ENCODE data around the gene HEXIM2. TPM values are rescaled to one million over a fixed set of nuclear protein-coding genes. Genes with fewer than 3 reads are reported as not detected.

Gene HEXIM2
- total RNA-seq, 2 donors from 2014 or later, result 12.9 to 13.1 TPM

- peaks cover 8% of the 10 kb centered on the region for H3K36me3 Mint-ChIP-seq (ENCODE audit: low read depth)
- H3K27ac ChIP-seq (ENCODE audit: low read depth, low read length), result peak overlapping the region; percentile 72
- DNase-seq, result peak; percentile 63
- H3K27ac Mint-ChIP-seq, result peak overlapping the region; percentile 94
- H3K9me3 ChIP-seq (ENCODE audit: control insufficient read depth, low read length), result no peaks in the 10 kb centered on the region
- peaks cover 33% of the 10 kb centered on the region for H3K4me1 Mint-ChIP-seq
- peaks cover 9% of the 10 kb centered on the region for H3K36me3 ChIP-seq (ENCODE audit: control insufficient read depth, insufficient read depth, low read length)
- no peak for TF ChIP-seq CTCF (conservative IDR thresholded peaks at IDR 0.05)
- 85 to 88% methylated on average over 4 to 5 of the region's 5 CpGs for WGBS, 2 experiments (ENCODE audit: insufficient coverage in 1 of 2, insufficient read length in 1 of 2)
- H3K27me3 Mint-ChIP-seq (ENCODE audit: insufficient read depth), result no peaks in the 10 kb centered on the region
- H3K4me1 ChIP-seq (ENCODE audit: control insufficient read depth, insufficient read depth, low read length), result peaks cover 26% of the 10 kb centered on the region
- H3K4me3 ChIP-seq (ENCODE audit: low read length), result no peak overlapping the region
- H3K9ac ChIP-seq (ENCODE audit: extremely low read depth, low read length, poor library complexity, severe bottlenecking), result peak overlapping the region; percentile 38
- H3K4me3 Mint-ChIP-seq, result peak overlapping the region; percentile 28
- H3K27me3 ChIP-seq (ENCODE audit: control insufficient read depth, insufficient read depth, low read length, poor library complexity, severe bottlenecking), result no peaks in the 10 kb centered on the region
- no peaks in the 10 kb centered on the region for H3K9me3 Mint-ChIP-seq
Measured at GRCh38 chr17:45170931-45171337, 9.3 kb downstream of the HEXIM2 start.

GRCh38 chr17:45171338-45172231, 9.9 kb downstream of the HEXIM2 start:
- Mint-ChIP-seq H3K36me3 (ENCODE audit: low read depth) (peaks cover 4% of the 10 kb centered on the region), H3K27ac (peak overlapping the region; percentile 94), H3K27me3 (ENCODE audit: insufficient read depth) (no peaks in the 10 kb centered on the region), H3K4me3 (peak overlapping the region; percentile 28), H3K9me3 (no peaks in the 10 kb centered on the region), H3K4me1 (peaks cover 37% of the 10 kb centered on the region)
- Histone ChIP-seq H3K4me3 (ENCODE audit: low read length) (no peak overlapping the region), H3K27me3 (ENCODE audit: control insufficient read depth, insufficient read depth, low read length, poor library complexity, severe bottlenecking) (no peaks in the 10 kb centered on the region), H3K4me1 (ENCODE audit: control insufficient read depth, insufficient read depth, low read length) (peaks cover 26% of the 10 kb centered on the region), H3K9ac (ENCODE audit: extremely low read depth, low read length, poor library complexity, severe bottlenecking) (peak overlapping the region; percentile 38), H3K36me3 (ENCODE audit: control insufficient read depth, insufficient read depth, low read length) (peaks cover 6% of the 10 kb centered on the region), H3K27ac (ENCODE audit: low read depth, low read length) (peak overlapping the region; percentile 72), H3K9me3 (ENCODE audit: control insufficient read depth, low read length) (no peaks in the 10 kb centered on the region)
- WGBS, 2 experiments (ENCODE audit: insufficient coverage in 1 of 2, insufficient read length in 1 of 2), result 44 to 49% methylated on average over 7 to 20 of the region's 20 CpGs
- DNase-seq, result peak; percentile 90
- TF ChIP-seq CTCF (conservative IDR thresholded peaks at IDR 0.05), result peak; percentile 17

GRCh38 chr17:45172232-45172540, 10.5 kb downstream of the HEXIM2 start:
- no peaks in the 10 kb centered on the region for H3K27me3 Mint-ChIP-seq (ENCODE audit: insufficient read depth)
- Histone ChIP-seq H3K9me3 (ENCODE audit: control insufficient read depth, low read length) (no peaks in the 10 kb centered on the region), H3K9ac (ENCODE audit: extremely low read depth, low read length, poor library complexity, severe bottlenecking) (peak overlapping the region; percentile 38), H3K4me1 (ENCODE audit: control insufficient read depth, insufficient read depth, low read length) (peaks cover 26% of the 10 kb centered on the region), H3K27me3 (ENCODE audit: control insufficient read depth, insufficient read depth, low read length, poor library complexity, severe bottlenecking) (no peaks in the 10 kb centered on the region), H3K4me3 (ENCODE audit: low read length) (no peak overlapping the region), H3K36me3 (ENCODE audit: control insufficient read depth, insufficient read depth, low read length) (peaks cover 6% of the 10 kb centered on the region), H3K27ac (ENCODE audit: low read depth, low read length) (peak overlapping the region; percentile 72)
- peak overlapping the region; percentile 28 for H3K4me3 Mint-ChIP-seq
- DNase-seq, result no peak
- peaks cover 4% of the 10 kb centered on the region for H3K36me3 Mint-ChIP-seq (ENCODE audit: low read depth)
- no peaks in the 10 kb centered on the region for H3K9me3 Mint-ChIP-seq
- H3K4me1 Mint-ChIP-seq, result peaks cover 37% of the 10 kb centered on the region
- no peak for TF ChIP-seq CTCF (conservative IDR thresholded peaks at IDR 0.05)
- WGBS, 2 experiments (ENCODE audit: insufficient coverage in 1 of 2, insufficient read length in 1 of 2), result 75 to 80% methylated on average over 1 to 5 of the region's 5 CpGs
- peak overlapping the region; percentile 94 for H3K27ac Mint-ChIP-seq

Measured in endodermal cell (in vitro differentiated cells).